ENCODE results near the gene RPLP2.

- TF ChIP-seq CTCF (IDR thresholded peaks at IDR 0.05; ENCODE audit: insufficient read depth, low read length), result no peak
- TF ChIP-seq REST (IDR thresholded peaks at IDR 0.05; ENCODE audit: insufficient replicate concordance, low read depth), result no peak
- no peak for TF ChIP-seq GABPA (IDR thresholded peaks at IDR 0.05; ENCODE audit: low read depth)
- no peak for TF ChIP-seq POLR2AphosphoS5 (IDR thresholded peaks at IDR 0.05; ENCODE audit: low read depth)
Measured at GRCh38 chr11:827897-828192, 18.1 kb downstream of the RPLP2 start, which contains the start of gene CRACR2B.

Measured in HL-60 (cell line).